Activated naive CD8-positive, alpha-beta T cell treated with anti-CD3 and anti-CD28 coated beads, Interleukin-2, amount 10 ng/mL, durations not matched to agents 7 days and 5 days (primary cell): Measurements from ENCODE around the gene ATP6V0E1. TPM values are rescaled to one million over a fixed set of nuclear protein-coding genes. Genes with fewer than 3 reads are reported as not detected.
"Not testable (repeated sequence)": the region's sequence is repeated elsewhere in the genome, so short reads cannot be mapped to it uniquely, and the experiment has no call there.

ENCODE experiments used
- ATAC-seq: fragments of 150-1000 bp; cut with Tn5 transposase; one replicate; pipeline ENCODE4 v1.10.0; 2021; ENCODE audit warnings: low read depth, moderate library complexity
- POLR2A ChIA-PET: fragments of 350-600 bp; sonication (Branson Sonifier 250); formaldehyde crosslinking; loops from one replicate; lab custom pipeline; 2021; ENCODE audit warnings: antibody characterized with exemption; lab: Charles Lee
- DNase-seq: peaks from one replicate; pipeline ENCODE4 v3.0.0; 2021
- H3K27ac Mint-ChIP-seq: one replicate; pipeline ENCODE4 v1.8.0; 2022; ENCODE audit warnings: mild to moderate bottlenecking, mixed read lengths
- H3K27me3 Mint-ChIP-seq: one replicate; pipeline ENCODE4 v1.8.0; 2022; ENCODE audit warnings: mild to moderate bottlenecking, moderate library complexity, mixed read lengths
- H3K36me3 Mint-ChIP-seq: one replicate; pipeline ENCODE4 v1.8.0; 2021; ENCODE audit warnings: mild to moderate bottlenecking, mixed read lengths
- H3K4me1 Mint-ChIP-seq: one replicate; pipeline ENCODE4 v1.8.0; 2021; ENCODE audit warnings: mixed read lengths
- H3K4me3 Mint-ChIP-seq: one replicate; pipeline ENCODE4 v1.8.0; 2022; ENCODE audit warnings: mild to moderate bottlenecking, moderate library complexity, mixed read lengths
- H3K9me3 Mint-ChIP-seq: one replicate; pipeline ENCODE4 v1.8.0; 2021; ENCODE audit warnings: mixed read lengths
- total RNA-seq, 2 experiments: library from RNA; stranded (reverse); gene quantifications; one replicate each; pipeline ENCODE4 v1.2.3, GENCODE V29; 2021

Gene ATP6V0E1
- total RNA-seq, 2 experiments from 2014 or later: 131 to 142 TPM

- H3K27ac Mint-ChIP-seq: peak overlapping the region; percentile 84
- H3K4me1 Mint-ChIP-seq: peaks cover 36% of the 10 kb centered on the region
- POLR2A ChIA-PET: interaction anchor here (1.8 to 2.0 kb wide), 2 partner anchors 21 to 72 kb away, joined by 6 to 9 read pairs; partner anchors contain the start of gene ATP6V0E1
- no peaks in the 10 kb centered on the region for H3K36me3 Mint-ChIP-seq
- H3K4me3 Mint-ChIP-seq: peak overlapping the region; percentile 87
- H3K9me3 Mint-ChIP-seq: no peaks in the 10 kb centered on the region
- DNase-seq: no peak
- no peaks in the 10 kb centered on the region for H3K27me3 Mint-ChIP-seq
- no peak for ATAC-seq
Observed at GRCh38 chr5:173055722-173055982, 72.1 kb downstream of the ATP6V0E1 start.

- Mint-ChIP-seq H3K36me3 (no peaks in the 10 kb centered on the region), H3K4me1 (peaks cover 41% of the 10 kb centered on the region)
Observed at GRCh38 chr5:173055983-173056782, 72.6 kb downstream of the ATP6V0E1 start, which contains the start of gene CREBRF. CREBRF (plus strand) TSS chr5:173056352; CDS start chr5:173080776, 24,424 bp downstream.

GRCh38 chr5:173056783-173057061, 73.2 kb downstream of the ATP6V0E1 start:
- peaks cover 44% of the 10 kb centered on the region for H3K4me1 Mint-ChIP-seq
- peak overlapping the region; percentile 96 for H3K4me3 Mint-ChIP-seq
- H3K9me3 Mint-ChIP-seq: no peaks in the 10 kb centered on the region
- no peaks in the 10 kb centered on the region for H3K36me3 Mint-ChIP-seq
- peak; percentile 38 for ATAC-seq
- no peaks in the 10 kb centered on the region for H3K27me3 Mint-ChIP-seq
- DNase-seq: no peak
- peak overlapping the region; percentile 97 for H3K27ac Mint-ChIP-seq
- POLR2A ChIA-PET: interaction anchor here (1.0 to 1.7 kb wide), 8 partner anchors 9 to 275 kb away, joined by 3 to 35 read pairs (median 8); partner anchors contain the start of genes ATP6V0E1, RPL26L1 and STC2

More at GRCh38 chr5:173055983-173056782, 72.6 kb downstream of the ATP6V0E1 start, which contains the start of gene CREBRF:
- Mint-ChIP-seq H3K27me3 (no peaks in the 10 kb centered on the region), H3K4me3 (peak within 1 kb of the TSS; percentile 96), H3K27ac (peak within 1 kb of the TSS; percentile 97), H3K9me3 (no peaks in the 10 kb centered on the region)
- DNase-seq (peak; percentile 98), ATAC-seq (peak; percentile 73)
- POLR2A ChIA-PET: interaction anchor here (1.0 to 2.0 kb wide), 7 partner anchors 9 to 276 kb away, joined by 3 to 35 read pairs (median 6); partner anchors contain the start of gene ATP6V0E1

- H3K4me1 Mint-ChIP-seq: peaks cover 40% of the 10 kb centered on the region
- no peaks in the 10 kb centered on the region for H3K27me3 Mint-ChIP-seq
- peak; percentile 98 for DNase-seq
- peak overlapping the region; percentile 96 for H3K4me3 Mint-ChIP-seq
- H3K27ac Mint-ChIP-seq: peak overlapping the region; percentile 97
- H3K36me3 Mint-ChIP-seq: no peaks in the 10 kb centered on the region
- POLR2A ChIA-PET: interaction anchor here (0.6 to 1.7 kb wide), 12 partner anchors 8 to 275 kb away, joined by 3 to 35 read pairs (median 6); partner anchors contain the start of genes ATP6V0E1, BNIP1, RPL26L1 and STC2
- no peaks in the 10 kb centered on the region for H3K9me3 Mint-ChIP-seq
- peak; percentile 86 for ATAC-seq
Observed at GRCh38 chr5:173057062-173057924, 73.7 kb downstream of the ATP6V0E1 start.

GRCh38 chr5:173062141-173062540, 78.6 kb downstream of the ATP6V0E1 start:
- no peak for DNase-seq
- Mint-ChIP-seq H3K36me3 (peaks cover 1% of the 10 kb centered on the region), H3K4me1 (peaks cover 25% of the 10 kb centered on the region), H3K27me3 (no peaks in the 10 kb centered on the region), H3K4me3 (no peak overlapping the region), H3K27ac (no peak overlapping the region), H3K9me3 (no peaks in the 10 kb centered on the region)
- POLR2A ChIA-PET: no interaction called here
- ATAC-seq: no peak

- Mint-ChIP-seq H3K36me3 (peaks cover 5% of the 10 kb centered on the region), H3K27ac (peak overlapping the region; percentile 82), H3K4me1 (peaks cover 23% of the 10 kb centered on the region), H3K27me3 (no peaks in the 10 kb centered on the region), H3K9me3 (no peaks in the 10 kb centered on the region), H3K4me3 (peak overlapping the region; percentile 70)
- no peak for DNase-seq
- ATAC-seq: peak; percentile 91
- POLR2A ChIA-PET: interaction anchor here (1.0 kb wide), 2 partner anchors 8 to 36 kb away, joined by 3 to 6 read pairs; no protein-coding TSS in a partner anchor
Observed at GRCh38 chr5:173065155-173065554, 81.6 kb downstream of the ATP6V0E1 start.

GRCh38 chr5:173069671-173070070, 86.1 kb downstream of the ATP6V0E1 start:
- Mint-ChIP-seq H3K4me1 (peaks cover 12% of the 10 kb centered on the region), H3K27ac (peak overlapping the region; percentile 24), H3K4me3 (no peak overlapping the region), H3K27me3 (no peaks in the 10 kb centered on the region), H3K9me3 (no peaks in the 10 kb centered on the region), H3K36me3 (peaks cover 10% of the 10 kb centered on the region)
- DNase-seq (no peak), ATAC-seq (no peak)
- POLR2A ChIA-PET: no interaction called here

- ATAC-seq: no peak
- Mint-ChIP-seq H3K27me3 (no peaks in the 10 kb centered on the region), H3K4me3 (no peak overlapping the region), H3K9me3 (no peaks in the 10 kb centered on the region), H3K27ac (no peak overlapping the region), H3K4me1 (peaks cover 2% of the 10 kb centered on the region), H3K36me3 (peaks cover 9% of the 10 kb centered on the region)
- DNase-seq: no peak
- POLR2A ChIA-PET: no interaction called here
Observed at GRCh38 chr5:173075137-173075843, 91.7 kb downstream of the ATP6V0E1 start.

GRCh38 chr5:173075970-173076369, 92.4 kb downstream of the ATP6V0E1 start:
- DNase-seq (no peak), ATAC-seq (no peak)
- no peaks in the 10 kb centered on the region for H3K4me1 Mint-ChIP-seq
- H3K9me3 Mint-ChIP-seq: no peaks in the 10 kb centered on the region
- peaks cover 11% of the 10 kb centered on the region for H3K36me3 Mint-ChIP-seq
- H3K27me3 Mint-ChIP-seq: no peaks in the 10 kb centered on the region
- no peak overlapping the region for H3K4me3 Mint-ChIP-seq
- H3K27ac Mint-ChIP-seq: no peak overlapping the region
- POLR2A ChIA-PET: no interaction called here

- H3K27me3 Mint-ChIP-seq, H3K27ac Mint-ChIP-seq, H3K4me3 Mint-ChIP-seq, H3K9me3 Mint-ChIP-seq, POLR2A ChIA-PET, DNase-seq, H3K4me1 Mint-ChIP-seq, ATAC-seq: not testable (repeated sequence)
- H3K36me3 Mint-ChIP-seq: peaks cover 16% of the 10 kb centered on the region
Observed at GRCh38 chr5:173076471-173076870, 92.9 kb downstream of the ATP6V0E1 start.

GRCh38 chr5:173078878-173079277, 95.3 kb downstream of the ATP6V0E1 start:
- Mint-ChIP-seq H3K4me1 (no peaks in the 10 kb centered on the region), H3K9me3 (no peaks in the 10 kb centered on the region), H3K27me3 (no peaks in the 10 kb centered on the region), H3K4me3 (no peak overlapping the region), H3K36me3 (peaks cover 17% of the 10 kb centered on the region), H3K27ac (no peak overlapping the region)
- DNase-seq: no peak
- ATAC-seq: no peak
- POLR2A ChIA-PET: interaction anchor here (0.7 kb wide), 1 partner anchor 20 kb away, joined by 3 read pairs; no protein-coding TSS in a partner anchor
